Measurements from ENCODE around the gene TSPAN5.
"Not testable (repeated sequence)": the region's sequence is repeated elsewhere in the genome, so short reads cannot be mapped to it uniquely, and the experiment has no call there.

DNA sequence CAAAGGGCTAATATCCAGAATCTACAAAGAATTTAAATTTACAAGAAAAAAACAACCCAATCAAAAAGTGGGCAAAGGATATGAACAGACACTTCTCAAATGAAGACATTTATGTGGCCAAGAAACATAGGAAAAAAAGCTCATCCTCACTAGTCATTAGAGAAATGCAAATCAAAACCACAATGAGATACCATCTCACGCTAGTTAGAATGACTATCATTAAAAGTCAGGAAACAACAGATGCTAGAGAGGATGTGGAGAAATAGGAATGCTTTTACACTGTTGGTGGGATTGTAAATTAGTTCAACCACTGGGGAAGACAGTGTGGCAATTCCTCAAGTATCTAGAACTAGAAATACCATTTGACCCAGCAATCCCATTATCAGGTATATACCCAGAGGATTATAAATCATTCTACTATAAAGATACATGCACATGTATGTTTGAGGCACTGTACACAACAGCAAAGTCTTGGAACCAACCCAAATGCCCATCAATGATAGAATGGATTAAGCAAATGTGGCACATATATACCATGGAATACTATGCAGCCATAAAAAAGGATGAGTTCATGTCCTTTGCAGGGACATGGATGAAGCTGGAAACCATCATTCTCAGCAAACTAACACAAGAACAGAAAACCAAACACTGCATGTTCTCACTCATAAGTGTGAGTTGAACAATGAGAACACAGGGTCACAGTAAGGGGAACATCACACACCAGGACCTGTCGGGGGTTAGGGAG, 197.1 kb downstream of the TSPAN5 start:
- TF ChIP-seq, protein P1, sequence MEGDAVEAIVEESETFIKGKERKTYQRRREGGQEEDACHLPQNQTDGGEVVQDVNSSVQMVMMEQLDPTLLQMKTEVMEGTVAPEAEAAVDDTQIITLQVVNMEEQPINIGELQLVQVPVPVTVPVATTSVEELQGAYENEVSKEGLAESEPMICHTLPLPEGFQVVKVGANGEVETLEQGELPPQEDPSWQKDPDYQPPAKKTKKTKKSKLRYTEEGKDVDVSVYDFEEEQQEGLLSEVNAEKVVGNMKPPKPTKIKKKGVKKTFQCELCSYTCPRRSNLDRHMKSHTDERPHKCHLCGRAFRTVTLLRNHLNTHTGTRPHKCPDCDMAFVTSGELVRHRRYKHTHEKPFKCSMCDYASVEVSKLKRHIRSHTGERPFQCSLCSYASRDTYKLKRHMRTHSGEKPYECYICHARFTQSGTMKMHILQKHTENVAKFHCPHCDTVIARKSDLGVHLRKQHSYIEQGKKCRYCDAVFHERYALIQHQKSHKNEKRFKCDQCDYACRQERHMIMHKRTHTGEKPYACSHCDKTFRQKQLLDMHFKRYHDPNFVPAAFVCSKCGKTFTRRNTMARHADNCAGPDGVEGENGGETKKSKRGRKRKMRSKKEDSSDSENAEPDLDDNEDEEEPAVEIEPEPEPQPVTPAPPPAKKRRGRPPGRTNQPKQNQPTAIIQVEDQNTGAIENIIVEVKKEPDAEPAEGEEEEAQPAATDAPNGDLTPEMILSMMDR (IDR thresholded peaks at IDR 0.05 in 8 of 11, conservative IDR thresholded peaks at IDR 0.05 in 3 of 11): not testable (repeated sequence)
- not testable (repeated sequence) for TF ChIP-seq POLR2A, POLR2AphosphoS5 (IDR thresholded peaks at IDR 0.05)
